ENCODE measurements around the gene FARS2. TPM values are rescaled to one million over a fixed set of nuclear protein-coding genes. Genes with fewer than 3 reads are reported as not detected.

The FARS2 gene
- total RNA-seq, 4 donors from 2014 or later, result 10.6 to 24.9 (median 15.2) TPM

GRCh38 chr6:5285081-5285480 is 23.8 kb downstream of the FARS2 start:
- WGBS, result 91% methylated on average over 6 of the region's 6 CpGs
- TF ChIP-seq EP300 (IDR thresholded peaks at IDR 0.05) (no peak), POLR2A (IDR thresholded peaks at IDR 0.05; ENCODE audit: low read depth) (no peak), CTCF (IDR thresholded peaks at IDR 0.05) (no peak), POLR2AphosphoS5 (IDR thresholded peaks at IDR 0.05) (no peak)
- Histone ChIP-seq H3K9me3 (no peaks in the 10 kb centered on the region), H3K27ac (replicated peaks in 1 of 4) (no peak overlapping the region), H3K4me3 (no peak overlapping the region), H3K4me1 (peaks cover 12 to 21% (median 17%) of the 10 kb centered on the region in 4 donors), H3K36me3 (no peaks in the 10 kb centered on the region), H3K27me3 (no peaks in the 10 kb centered on the region)
- no peak for DNase-seq (ENCODE audit: extremely low spot score)
- intact Hi-C loops (cut with DNase I), result no loop called here

GRCh38 chr6:5285526-5285925 is 24.2 kb downstream of the FARS2 start:
- WGBS, result 90% methylated on average over 5 of the region's 5 CpGs
- Histone ChIP-seq H3K36me3 (no peaks in the 10 kb centered on the region), H3K4me1 (peaks cover 12 to 21% (median 17%) of the 10 kb centered on the region in 4 donors), H3K4me3 (no peak overlapping the region), H3K9me3 (no peaks in the 10 kb centered on the region), H3K27me3 (no peaks in the 10 kb centered on the region), H3K27ac (replicated peaks in 1 of 4) (no peak overlapping the region)
- intact Hi-C loops (cut with DNase I), result no loop called here
- TF ChIP-seq POLR2AphosphoS5 (IDR thresholded peaks at IDR 0.05) (no peak), CTCF (IDR thresholded peaks at IDR 0.05) (no peak), EP300 (IDR thresholded peaks at IDR 0.05) (no peak), POLR2A (IDR thresholded peaks at IDR 0.05; ENCODE audit: low read depth) (no peak)
- DNase-seq (ENCODE audit: extremely low spot score), result no peak

GRCh38 chr6:5286780-5287179 is 25.5 kb downstream of the FARS2 start:
- H3K27ac ChIP-seq (replicated peaks in 1 of 4), result peak overlapping the region in 2 of 4 donors; percentile 24 to 26
- no peak for DNase-seq (ENCODE audit: extremely low spot score)
- H3K36me3 ChIP-seq, result no peaks in the 10 kb centered on the region
- no peaks in the 10 kb centered on the region for H3K9me3 ChIP-seq
- 92% methylated on average over 7 of the region's 7 CpGs for whole genome bisulfite sequencing
- TF ChIP-seq POLR2AphosphoS5 (IDR thresholded peaks at IDR 0.05) (no peak), CTCF (IDR thresholded peaks at IDR 0.05) (no peak), POLR2A (IDR thresholded peaks at IDR 0.05; ENCODE audit: low read depth) (no peak), EP300 (IDR thresholded peaks at IDR 0.05) (no peak)
- no peaks in the 10 kb centered on the region for H3K27me3 ChIP-seq
- no peak overlapping the region for H3K4me3 ChIP-seq
- H3K4me1 ChIP-seq, result peaks cover 12 to 21% (median 18%) of the 10 kb centered on the region in 4 donors
- intact Hi-C loops (cut with DNase I), result no loop called here

- H3K27ac ChIP-seq (replicated peaks in 1 of 4), result peak overlapping the region in 3 of 4 donors; percentile 6 to 26 (median 24)
- TF ChIP-seq CTCF (IDR thresholded peaks at IDR 0.05), result no peak
- TF ChIP-seq POLR2A (IDR thresholded peaks at IDR 0.05; ENCODE audit: low read depth), result no peak
- TF ChIP-seq POLR2AphosphoS5 (IDR thresholded peaks at IDR 0.05), result no peak
- TF ChIP-seq EP300 (IDR thresholded peaks at IDR 0.05), result no peak
- H3K4me1 ChIP-seq, result peaks cover 12 to 23% (median 21%) of the 10 kb centered on the region in 4 donors
- no peak overlapping the region for H3K4me3 ChIP-seq
- intact Hi-C loops (cut with DNase I), result no loop called here
- no peaks in the 10 kb centered on the region for H3K9me3 ChIP-seq
- no peak for DNase-seq (ENCODE audit: extremely low spot score)
- H3K36me3 ChIP-seq, result no peaks in the 10 kb centered on the region
- H3K27me3 ChIP-seq, result no peaks in the 10 kb centered on the region
- 66% methylated on average over 12 of the region's 12 CpGs for WGBS
These were observed 26.1 kb downstream of the FARS2 start for GRCh38 chr6:5287205-5287965.
